ENCODE data around the gene MAPK1IP1L.

GRCh38 chr14:55092341-55092740 is 40.9 kb downstream of the MAPK1IP1L start:
- TF ChIP-seq CTCF (conservative IDR thresholded peaks at IDR 0.05; ENCODE audit: low read length) (no peak), EZH2phosphoT487 (IDR thresholded peaks at IDR 0.05; ENCODE audit: borderline replicate concordance, low read depth, low read length) (no peak)
